ENCODE data around the gene PTN. TPM values are rescaled to one million over a fixed set of nuclear protein-coding genes. Genes with fewer than 3 reads are reported as not detected.
"Not testable (repeated sequence)": the region's sequence is repeated elsewhere in the genome, so short reads cannot be mapped to it uniquely, and the experiment has no call there.

The PTN gene
- polyA plus RNA-seq, 1 experiment = 168 TPM

DNA sequence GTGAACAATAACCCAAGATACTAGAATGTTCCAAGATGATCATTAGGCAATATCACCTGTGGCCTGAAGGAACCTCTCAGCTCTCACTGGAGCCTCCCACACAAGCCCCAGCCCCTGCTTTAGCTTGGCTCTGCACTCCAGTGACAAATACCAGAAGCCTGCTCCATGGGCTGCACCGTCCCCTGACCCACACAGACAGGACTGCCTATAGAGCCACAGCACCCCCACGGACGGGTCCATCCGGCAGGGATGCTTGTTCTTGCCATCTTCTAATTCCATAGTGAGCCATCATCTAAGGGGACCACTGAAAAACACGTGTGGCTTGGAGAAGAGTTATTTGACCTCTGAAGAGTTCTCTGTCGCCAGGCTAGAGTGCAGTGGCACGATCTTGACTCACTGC lies 100.9 kb downstream of the PTN start:
- no peak for DNase-seq (ENCODE audit: low read depth, low spot score)
- Histone ChIP-seq H3K4me3 (ENCODE audit: low read depth, low read length) (no peak overlapping the region), H3K27ac (ENCODE audit: low read depth, low read length) (no peak overlapping the region), H3K27me3 (ENCODE audit: control insufficient read depth, insufficient read depth, low read length) (no peaks in the 10 kb centered on the region), H3K9me3 (ENCODE audit: control insufficient read depth, insufficient read depth, low read length) (no peaks in the 10 kb centered on the region)
- POLR2A ChIA-PET = no interaction called here
- CTCF ChIA-PET = no interaction called here
- TF ChIP-seq CTCF (IDR thresholded peaks at IDR 0.05; ENCODE audit: low read depth, low read length) = no peak

DNA sequence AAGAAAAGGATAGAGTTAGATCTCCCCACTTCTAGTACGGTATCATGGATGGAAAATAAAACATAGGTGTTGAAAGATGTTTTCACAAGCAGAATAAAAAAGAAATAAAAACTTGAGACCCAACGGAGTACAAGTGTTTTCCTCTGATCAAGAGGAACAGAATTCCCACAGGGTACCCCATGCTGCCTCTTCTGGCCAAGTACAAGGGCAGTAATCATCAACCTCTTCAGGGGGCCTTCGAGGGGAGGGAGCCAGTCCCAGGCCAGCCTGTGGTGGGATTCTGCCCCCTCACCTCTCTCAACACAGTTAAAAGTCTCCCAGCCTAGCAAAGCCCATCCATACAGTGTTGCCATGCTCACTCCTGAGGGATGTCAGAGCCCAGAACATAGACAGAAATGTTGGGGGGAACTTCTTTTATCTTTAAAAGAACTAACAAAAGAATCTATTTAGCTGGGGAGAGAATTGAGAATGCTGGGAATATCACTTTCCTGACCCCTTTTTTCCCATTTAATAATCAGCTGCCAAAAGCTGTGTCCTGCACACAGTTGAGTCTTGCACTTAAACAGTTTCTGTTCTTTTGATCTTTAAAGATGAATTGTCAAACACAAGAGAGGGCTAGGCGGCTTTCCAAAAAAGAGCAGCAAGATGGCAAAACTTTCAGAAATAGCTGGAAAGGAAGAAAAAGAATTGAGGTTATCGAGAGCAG lies 101.7 kb downstream of the PTN start:
- Histone ChIP-seq H3K27ac (ENCODE audit: low read depth, low read length) (no peak overlapping the region), H3K9me3 (ENCODE audit: control insufficient read depth, insufficient read depth, low read length) (no peaks in the 10 kb centered on the region), H3K27me3 (ENCODE audit: control insufficient read depth, insufficient read depth, low read length) (no peaks in the 10 kb centered on the region), H3K4me3 (ENCODE audit: low read depth, low read length) (no peak overlapping the region)
- CTCF ChIA-PET = no interaction called here
- POLR2A ChIA-PET = no interaction called here
- TF ChIP-seq CTCF (IDR thresholded peaks at IDR 0.05; ENCODE audit: low read depth, low read length) = no peak
- no peak for DNase-seq (ENCODE audit: low read depth, low spot score)

DNA sequence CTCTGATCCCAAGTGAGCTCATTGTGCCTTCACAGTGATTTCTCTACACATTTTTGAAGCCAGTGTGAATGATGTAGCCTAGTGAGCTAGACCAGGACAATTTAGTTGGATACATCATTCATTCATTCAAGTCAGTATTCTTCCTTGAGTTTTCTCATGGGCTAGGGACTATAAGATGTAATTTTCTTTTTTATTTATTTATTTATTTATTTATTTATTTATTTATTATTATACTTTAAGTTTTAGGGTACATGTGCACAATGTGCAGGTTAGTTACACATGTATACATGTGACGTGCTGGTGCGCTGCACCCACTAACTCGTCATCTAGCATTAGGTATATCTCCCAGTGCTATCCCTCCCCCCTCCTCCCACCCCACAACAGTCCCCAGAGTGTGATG lies 104.3 kb downstream of the PTN start:
- H3K27ac ChIP-seq (ENCODE audit: low read depth, low read length); CTCF ChIA-PET; DNase-seq (ENCODE audit: low read depth, low spot score); POLR2A ChIA-PET; H3K9me3 ChIP-seq (ENCODE audit: control insufficient read depth, insufficient read depth, low read length); H3K4me3 ChIP-seq (ENCODE audit: low read depth, low read length); H3K27me3 ChIP-seq (ENCODE audit: control insufficient read depth, insufficient read depth, low read length): not testable (repeated sequence)

DNA sequence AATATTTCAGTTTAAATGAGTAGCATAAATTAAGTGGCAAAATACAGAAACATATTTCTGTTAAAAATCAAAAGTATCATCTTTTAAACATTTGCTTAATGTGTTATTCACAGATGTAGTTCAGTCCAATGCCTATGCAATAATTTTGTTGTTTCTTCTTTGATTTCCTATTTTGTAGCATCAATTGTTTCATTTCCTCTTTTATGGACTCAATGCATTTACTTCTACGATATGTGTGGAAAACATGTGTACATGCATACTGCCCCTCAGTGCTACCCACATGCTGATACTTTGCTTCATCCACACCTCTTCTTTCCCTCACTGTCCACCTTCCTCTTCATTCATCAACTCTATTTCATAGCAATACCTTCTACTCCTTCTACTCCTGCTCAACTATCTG lies 108.1 kb downstream of the PTN start:
- POLR2A ChIA-PET = no interaction called here
- H3K27ac ChIP-seq (ENCODE audit: low read depth, low read length) = no peak overlapping the region
- no peak for DNase-seq (ENCODE audit: low read depth, low spot score)
- CTCF ChIA-PET = no interaction called here
- H3K27me3 ChIP-seq (ENCODE audit: control insufficient read depth, insufficient read depth, low read length) = no peaks in the 10 kb centered on the region
- no peak overlapping the region for H3K4me3 ChIP-seq (ENCODE audit: low read depth, low read length)
- H3K9me3 ChIP-seq (ENCODE audit: control insufficient read depth, insufficient read depth, low read length) = no peaks in the 10 kb centered on the region
- no peak for TF ChIP-seq CTCF (IDR thresholded peaks at IDR 0.05; ENCODE audit: low read depth, low read length)

- no peak for DNase-seq (ENCODE audit: low read depth, low spot score)
- TF ChIP-seq CTCF (IDR thresholded peaks at IDR 0.05; ENCODE audit: low read depth, low read length) = no peak
- POLR2A ChIA-PET = no interaction called here
- no peak overlapping the region for H3K27ac ChIP-seq (ENCODE audit: low read depth, low read length)
- H3K9me3 ChIP-seq (ENCODE audit: control insufficient read depth, insufficient read depth, low read length) = no peaks in the 10 kb centered on the region
- CTCF ChIA-PET = no interaction called here
- no peak overlapping the region for H3K4me3 ChIP-seq (ENCODE audit: low read depth, low read length)
- H3K27me3 ChIP-seq (ENCODE audit: control insufficient read depth, insufficient read depth, low read length) = no peaks in the 10 kb centered on the region
Measured at GRCh38 chr7:137231167-137231566, 112.4 kb downstream of the PTN start.

DNA sequence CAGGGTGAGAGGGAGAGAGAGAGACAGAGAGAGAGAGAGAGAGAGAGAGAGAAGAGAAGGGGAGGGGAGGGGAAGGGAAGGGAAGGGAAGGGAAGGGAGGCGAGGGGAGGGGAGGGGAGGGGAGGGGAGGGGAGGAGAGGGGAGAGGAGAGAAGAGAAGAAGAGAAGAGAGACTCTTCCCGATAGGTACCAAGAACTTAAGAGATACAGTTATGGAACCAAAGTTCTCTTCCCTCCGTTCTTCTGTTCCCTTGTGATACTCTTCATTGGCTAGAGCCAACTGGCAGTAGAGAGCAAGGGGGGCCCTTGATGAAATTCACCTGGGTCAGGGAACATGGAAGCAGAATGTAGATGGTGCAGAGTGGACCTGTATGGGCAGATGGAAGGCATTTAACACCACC lies 122.1 kb downstream of the PTN start:
- no peak overlapping the region for H3K27ac ChIP-seq (ENCODE audit: low read depth, low read length)
- TF ChIP-seq CTCF (IDR thresholded peaks at IDR 0.05; ENCODE audit: low read depth, low read length) = no peak
- POLR2A ChIA-PET = no interaction called here
- H3K27me3 ChIP-seq (ENCODE audit: control insufficient read depth, insufficient read depth, low read length) = no peaks in the 10 kb centered on the region
- H3K4me3 ChIP-seq (ENCODE audit: low read depth, low read length) = no peak overlapping the region
- CTCF ChIA-PET = no interaction called here
- H3K9me3 ChIP-seq (ENCODE audit: control insufficient read depth, insufficient read depth, low read length) = no peaks in the 10 kb centered on the region
- no peak for DNase-seq (ENCODE audit: low read depth, low spot score)

All from AG04450 (cell line).